ENCODE results near the gene TP53I13. TPM values are rescaled to one million over a fixed set of nuclear protein-coding genes. Genes with fewer than 3 reads are reported as not detected.

TP53I13 gene
- total RNA-seq, result 33.4 and 35.4 TPM in 2 replicates

GRCh38 chr17:29568331-29569244 lies at the start of gene TP53I13:
TP53I13 (plus strand) TSS chr17:29568701; CDS start chr17:29568759, 58 bp downstream.

GRCh38 chr17:29566473-29567303 lies 1.8 kb upstream of the TP53I13 start, which contains the start of gene ABHD15:
ABHD15 (minus strand) TSS chr17:29567037; CDS start chr17:29566966, 71 bp downstream.

GRCh38 chr17:29589524-29590410 lies 21.3 kb downstream of the TP53I13 start, which contains the start of gene GIT1:
GIT1 (minus strand) TSS chr17:29589648; CDS start chr17:29589378, 270 bp downstream.

GRCh38 chr17:29592850-29593551 lies 24.5 kb downstream of the TP53I13 start, which contains the start of gene ANKRD13B:
ANKRD13B (plus strand) TSS chr17:29593132; CDS start chr17:29593622, 490 bp downstream.

Other genes starting within 250 kb of the TP53I13 start
- gene TAOK1, start 178.3 kb upstream of the TP53I13 start, total RNA-seq, result 37.5 and 53.8 TPM in 2 replicates
- 8.8 and 11.5 TPM in 2 replicates for gene ABHD15, start 1.7 kb upstream of the TP53I13 start, total RNA-seq
- 32.0 and 37.9 TPM in 2 replicates for gene GIT1, start 20.9 kb downstream of the TP53I13 start, total RNA-seq
- 16.2 and 19.4 TPM in 2 replicates for gene ANKRD13B, start 24.4 kb downstream of the TP53I13 start, total RNA-seq
- gene CORO6, start 54.2 kb downstream of the TP53I13 start, total RNA-seq, result 3.9 and 4.0 TPM in 2 replicates